Left cardiac atrium (tissue), 4 donors: ENCODE results near the gene UGCG. TPM values are rescaled to one million over a fixed set of nuclear protein-coding genes. Genes with fewer than 3 reads are reported as not detected.
A peak's percentile ranks its signal among the peaks of the same experiment; 100 is the strongest.

Source experiments
- ATAC-seq, 2 donors: fragments of 200-7000 bp; cut with Tn5 transposase; one replicate each; pipeline ENCODE4 v1.9.1; 2020; ENCODE audit warnings: mild to moderate bottlenecking in 2 of 2, moderate library complexity in 2 of 2
- DNase-seq: peaks from one replicate; pipeline ENCODE4 v3.0.0-alpha.2; 2020
- intact Hi-C, 2 donors: fragments of 100-400 bp; cut with DNase I; formaldehyde crosslinking; loops; one replicate each; pipeline versions ENCODE4 v1.14.1 to v1.15.1; 2022 to 2023
- microRNA-seq, 2 donors: library from miRNA; unstranded; fragments of <30 nt; microRNA quantifications; one replicate each; pipeline ENCODE4 v1.2.0, GENCODE V29; 2020
- total RNA-seq, 2 donors: library from RNA; stranded (reverse); fragmentation: NEBNext Ultra II Directional; extraction: Animal tissue kit (Norgen Biotek cat#: 25700); gene quantifications; one replicate each; pipeline ENCODE4 v1.2.1, GENCODE V29; 2021
- donor health status: DM: no; HTN: yes; CAD: no.
- donor health status: DM: no; HTN: yes; CAD: no; lungs with severe emphysema.
- donor health status: DM: yes; HTN: yes; CAD: no.
- donor health status: Dilated cardiomyopathy.

Gene UGCG
- total RNA-seq, 2 donors from 2014 or later = 12.7 to 21.1 TPM

- ATAC-seq = no peak
- no peak for DNase-seq
- intact Hi-C loops = no loop called here
Measured at GRCh38 chr9:111966124-111966723, 69.6 kb downstream of the UGCG start.

GRCh38 chr9:111966861-111967291 lies 70.3 kb downstream of the UGCG start:
- intact Hi-C loops = no loop called here
- ATAC-seq (no peak), DNase-seq (no peak)

- ATAC-seq (no peak), DNase-seq (no peak)
- intact Hi-C loops = no loop called here
Measured at GRCh38 chr9:111967621-111968020, 71.0 kb downstream of the UGCG start.

- DNase-seq = no peak
- ATAC-seq = no peak
- intact Hi-C loops = no loop called here
Measured at GRCh38 chr9:111969061-111969460, 72.4 kb downstream of the UGCG start.

- no peak for ATAC-seq
- no peak for DNase-seq
- intact Hi-C loops = no loop called here
Measured at GRCh38 chr9:111969622-111970021, 73.0 kb downstream of the UGCG start.

- DNase-seq (no peak), ATAC-seq (no peak)
- intact Hi-C loops = no loop called here
Measured at GRCh38 chr9:111970827-111971226, 74.2 kb downstream of the UGCG start.

- no peak for DNase-seq
- ATAC-seq = no peak
- intact Hi-C loops = no loop called here
Measured at GRCh38 chr9:111974092-111974681, 77.6 kb downstream of the UGCG start.

- peak in 1 of 2 donors; percentile 37 for ATAC-seq
- intact Hi-C loops = no loop called here
- DNase-seq = no peak
Measured at GRCh38 chr9:111975709-111976108, 79.1 kb downstream of the UGCG start.

GRCh38 chr9:111978616-111979015 lies 82.0 kb downstream of the UGCG start:
- no peak for ATAC-seq
- intact Hi-C loops = no loop called here
- DNase-seq = no peak

- intact Hi-C loops = no loop called here
- DNase-seq = no peak
- no peak for ATAC-seq
Measured at GRCh38 chr9:111979561-111979960, 82.9 kb downstream of the UGCG start.

- ATAC-seq (no peak), DNase-seq (no peak)
- intact Hi-C loops = no loop called here
Measured at GRCh38 chr9:111980398-111980797, 83.8 kb downstream of the UGCG start.

GRCh38 chr9:111983484-111983908 lies 86.9 kb downstream of the UGCG start:
- no peak for DNase-seq
- intact Hi-C loops = no loop called here
- no peak for ATAC-seq

- DNase-seq = no peak
- no peak for ATAC-seq
- intact Hi-C loops = no loop called here
Measured at GRCh38 chr9:111984086-111984802, 87.6 kb downstream of the UGCG start.

Small RNAs within 50 kb of the gene (microRNA-seq; reads per million reads assigned to microRNA genes)
- 0 reads per million in 2 donors for gene MIR4668

Other genes with a start within 250 kb of the UGCG start
- gene GNG10, start 235.2 kb upstream of the UGCG start, total RNA-seq = 10 to 100 TPM; 29.8 to 34.7 TPM
- gene SHOC1, start 101.9 kb upstream of the UGCG start, total RNA-seq = not detected